ENCODE measurements around the gene EEF2K.
A peak's percentile ranks its signal among the peaks of the same experiment; 100 is the strongest.

The EEF2K gene

GRCh38 chr16:22316411-22316811 lies 110.3 kb downstream of the EEF2K start:
- no peak for DNase-seq (ENCODE audit: low read depth in 2 of 2)

GRCh38 chr16:22317001-22317530 lies 111.0 kb downstream of the EEF2K start:
- DNase-seq (ENCODE audit: low read depth in 2 of 2), result no peak

- no peak for DNase-seq (ENCODE audit: low read depth in 2 of 2)
Measured at GRCh38 chr16:22317625-22318024, 111.5 kb downstream of the EEF2K start.

GRCh38 chr16:22318690-22319358 lies 112.7 kb downstream of the EEF2K start:
- no peak for DNase-seq (ENCODE audit: low read depth in 2 of 2)

- no peak for DNase-seq (ENCODE audit: low read depth in 2 of 2)
Measured at GRCh38 chr16:22320572-22321339, 114.7 kb downstream of the EEF2K start.

- peak; percentile 26 to 33 for DNase-seq (ENCODE audit: low read depth in 2 of 2)
Measured at GRCh38 chr16:22321340-22322001, 115.4 kb downstream of the EEF2K start.

GRCh38 chr16:22322021-22322471 lies 116.0 kb downstream of the EEF2K start:
- DNase-seq (ENCODE audit: low read depth in 2 of 2), result no peak

GRCh38 chr16:22322741-22323140 lies 116.7 kb downstream of the EEF2K start:
- DNase-seq (ENCODE audit: low read depth in 2 of 2), result no peak

- DNase-seq (ENCODE audit: low read depth in 2 of 2), result no peak
Measured at GRCh38 chr16:22323173-22323958, 117.3 kb downstream of the EEF2K start.

- DNase-seq (ENCODE audit: low read depth in 2 of 2), result no peak
Measured at GRCh38 chr16:22323959-22324786, 118.1 kb downstream of the EEF2K start.

- no peak for DNase-seq (ENCODE audit: low read depth in 2 of 2)
Measured at GRCh38 chr16:22324787-22325597, 118.9 kb downstream of the EEF2K start.

- no peak for DNase-seq (ENCODE audit: low read depth in 2 of 2)
Measured at GRCh38 chr16:22325598-22326368, 119.7 kb downstream of the EEF2K start.

- no peak for DNase-seq (ENCODE audit: low read depth in 2 of 2)
Measured at GRCh38 chr16:22326369-22326652, 120.2 kb downstream of the EEF2K start.

- no peak for DNase-seq (ENCODE audit: low read depth in 2 of 2)
Measured at GRCh38 chr16:22326771-22327445, 120.8 kb downstream of the EEF2K start.

- DNase-seq (ENCODE audit: low read depth in 2 of 2), result no peak
Measured at GRCh38 chr16:22327446-22327775, 121.3 kb downstream of the EEF2K start.

- DNase-seq (ENCODE audit: low read depth in 2 of 2), result no peak
Measured at GRCh38 chr16:22328081-22328725, 122.1 kb downstream of the EEF2K start.

- DNase-seq (ENCODE audit: low read depth in 2 of 2), result no peak
Measured at GRCh38 chr16:22329199-22329695, 123.2 kb downstream of the EEF2K start.

GRCh38 chr16:22330326-22330725 lies 124.2 kb downstream of the EEF2K start:
- DNase-seq (ENCODE audit: low read depth in 2 of 2), result no peak

All from fibroblast of skin of left quadriceps (primary cell).